ENCODE results near the gene SLC25A25.
"Not testable (repeated sequence)": the region's sequence is repeated elsewhere in the genome, so short reads cannot be mapped to it uniquely, and the experiment has no call there.

The SLC25A25 gene

GRCh38 chr9:128061275-128061960, 6.6 kb upstream of the SLC25A25 start:
- no peaks in the 10 kb centered on the region for H3K27me3 Mint-ChIP-seq
- peak overlapping the region; percentile 62 for H3K4me3 Mint-ChIP-seq
- H3K4me1 Mint-ChIP-seq, result peaks cover 49% of the 10 kb centered on the region
- H3K9me3 Mint-ChIP-seq, result no peaks in the 10 kb centered on the region
- peak overlapping the region; percentile 52 for H3K27ac Mint-ChIP-seq
- no peaks in the 10 kb centered on the region for H3K36me3 Mint-ChIP-seq

- Mint-ChIP-seq H3K27ac (no peak overlapping the region), H3K36me3 (no peaks in the 10 kb centered on the region), H3K4me1 (peaks cover 49% of the 10 kb centered on the region), H3K27me3 (no peaks in the 10 kb centered on the region), H3K4me3 (no peak overlapping the region), H3K9me3 (no peaks in the 10 kb centered on the region)
Measured at GRCh38 chr9:128062279-128062678, 5.8 kb upstream of the SLC25A25 start.

DNA sequence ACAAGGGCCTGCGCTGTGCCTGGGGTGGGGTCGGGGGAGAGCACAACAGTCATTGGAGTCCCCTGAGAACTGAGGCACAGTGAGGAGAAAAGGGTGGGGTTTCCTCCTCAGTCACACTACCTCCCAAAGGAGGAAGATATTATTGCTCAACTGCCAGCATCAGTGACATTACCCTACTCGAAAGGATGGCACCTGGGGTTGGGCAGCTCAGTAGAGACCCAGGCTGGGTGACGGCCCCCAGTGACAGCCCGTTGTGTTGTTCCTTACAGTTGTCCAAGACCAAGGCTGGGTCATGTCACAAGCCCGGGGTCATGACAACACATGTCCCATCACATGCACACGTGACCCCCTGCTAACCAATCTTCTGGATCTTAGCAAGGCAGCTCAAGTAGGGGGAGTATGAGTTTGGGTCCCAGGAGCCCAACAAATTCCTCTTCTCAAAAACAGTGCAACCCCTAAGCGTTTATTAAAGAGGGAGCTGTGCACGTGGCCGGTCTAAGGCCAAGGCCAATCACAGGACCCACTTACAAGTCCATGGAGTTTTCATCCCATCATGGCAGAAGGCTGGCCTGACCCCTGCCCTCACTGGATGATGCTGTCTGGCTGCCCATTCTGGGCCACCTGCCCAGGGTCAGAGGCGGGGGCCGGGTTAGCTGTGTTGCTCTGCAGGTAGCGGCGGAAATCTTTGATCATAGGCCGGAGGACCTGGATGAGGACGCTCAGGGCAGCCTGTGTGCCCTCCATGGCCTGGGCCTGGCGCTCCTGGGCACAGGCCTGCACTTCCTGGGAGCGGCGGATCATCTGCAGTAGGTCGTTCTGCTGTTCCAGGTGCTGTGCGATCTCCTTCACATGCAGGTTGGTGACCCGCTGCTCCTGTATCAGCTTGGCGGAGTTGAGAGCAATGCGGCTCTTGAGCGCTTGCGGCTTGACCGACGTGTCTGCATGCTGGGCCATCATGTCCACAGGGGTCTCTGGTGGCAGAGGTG, 4.9 kb upstream of the SLC25A25 start:
- Mint-ChIP-seq H3K36me3 (no peaks in the 10 kb centered on the region), H3K4me1 (peaks cover 49% of the 10 kb centered on the region), H3K27me3 (no peaks in the 10 kb centered on the region), H3K9me3 (no peaks in the 10 kb centered on the region), H3K27ac (peak overlapping the region; percentile 17), H3K4me3 (no peak overlapping the region)

- peaks cover 63% of the 10 kb centered on the region for H3K4me1 Mint-ChIP-seq
- H3K27me3 Mint-ChIP-seq, result no peaks in the 10 kb centered on the region
- no peak overlapping the region for H3K4me3 Mint-ChIP-seq
Measured at GRCh38 chr9:128065907-128066712, 1.9 kb upstream of the SLC25A25 start.

DNA sequence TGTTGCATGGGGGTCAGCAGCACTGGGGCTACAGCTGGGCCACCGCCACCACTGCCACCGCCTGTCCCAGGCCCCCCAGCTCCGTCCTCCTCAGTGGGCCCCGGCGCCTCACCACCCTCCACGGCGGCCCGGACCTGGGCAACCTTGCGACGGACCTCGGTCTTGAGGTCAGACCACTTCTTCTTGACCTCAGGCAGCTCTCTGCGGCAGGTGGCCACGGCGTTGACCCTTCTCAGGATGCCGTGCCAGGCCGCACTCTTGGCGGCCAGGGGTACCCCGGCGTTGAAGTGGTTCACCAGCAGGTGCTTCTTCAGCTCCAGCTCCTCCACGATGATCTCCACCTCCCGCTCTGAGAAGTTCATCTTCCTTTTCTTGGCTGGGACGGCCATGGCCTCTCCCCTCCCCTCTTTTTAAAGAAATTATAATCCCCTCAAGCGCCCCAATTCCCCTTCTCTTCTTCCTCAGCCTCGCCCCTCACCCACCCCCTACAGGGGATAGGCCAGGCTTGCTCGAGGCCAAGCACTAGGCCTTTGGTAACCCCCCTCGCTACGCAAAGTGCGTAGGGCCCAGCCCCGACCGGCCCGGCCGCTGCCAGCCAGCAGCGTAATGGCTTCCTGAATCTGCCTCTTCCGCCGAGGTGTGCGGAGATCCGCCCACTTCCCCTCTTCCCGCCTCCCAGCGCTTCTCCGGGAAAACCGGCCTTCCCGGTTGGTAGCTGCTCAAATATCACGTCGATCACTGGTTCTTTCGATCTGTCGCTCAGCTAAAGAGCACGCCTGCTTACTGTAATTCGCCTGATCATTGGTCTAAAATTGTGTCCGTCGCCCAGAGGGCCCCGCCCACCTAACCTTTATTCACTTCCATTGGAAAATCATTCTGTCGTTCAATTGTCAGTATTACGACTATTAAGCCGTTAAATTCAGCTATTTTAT, 1.1 kb upstream of the SLC25A25 start, which contains the start of gene NAIF1:
TSS of gene NAIF1 (minus strand) at position 608 of the 932 bp plus-strand sequence. CDS start at position 389, 219 bp downstream.
- Mint-ChIP-seq H3K27me3 (no peaks in the 10 kb centered on the region), H3K4me1 (peaks cover 62% of the 10 kb centered on the region), H3K36me3 (no peaks in the 10 kb centered on the region), H3K27ac (peak within 1 kb of the TSS; percentile 93), H3K9me3 (no peaks in the 10 kb centered on the region), H3K4me3 (no peak within 1 kb of the TSS)

More at GRCh38 chr9:128065907-128066712, 1.9 kb upstream of the SLC25A25 start:
- peak overlapping the region; percentile 93 for H3K27ac Mint-ChIP-seq
- H3K36me3 Mint-ChIP-seq, result no peaks in the 10 kb centered on the region
- H3K9me3 Mint-ChIP-seq, result no peaks in the 10 kb centered on the region

DNA sequence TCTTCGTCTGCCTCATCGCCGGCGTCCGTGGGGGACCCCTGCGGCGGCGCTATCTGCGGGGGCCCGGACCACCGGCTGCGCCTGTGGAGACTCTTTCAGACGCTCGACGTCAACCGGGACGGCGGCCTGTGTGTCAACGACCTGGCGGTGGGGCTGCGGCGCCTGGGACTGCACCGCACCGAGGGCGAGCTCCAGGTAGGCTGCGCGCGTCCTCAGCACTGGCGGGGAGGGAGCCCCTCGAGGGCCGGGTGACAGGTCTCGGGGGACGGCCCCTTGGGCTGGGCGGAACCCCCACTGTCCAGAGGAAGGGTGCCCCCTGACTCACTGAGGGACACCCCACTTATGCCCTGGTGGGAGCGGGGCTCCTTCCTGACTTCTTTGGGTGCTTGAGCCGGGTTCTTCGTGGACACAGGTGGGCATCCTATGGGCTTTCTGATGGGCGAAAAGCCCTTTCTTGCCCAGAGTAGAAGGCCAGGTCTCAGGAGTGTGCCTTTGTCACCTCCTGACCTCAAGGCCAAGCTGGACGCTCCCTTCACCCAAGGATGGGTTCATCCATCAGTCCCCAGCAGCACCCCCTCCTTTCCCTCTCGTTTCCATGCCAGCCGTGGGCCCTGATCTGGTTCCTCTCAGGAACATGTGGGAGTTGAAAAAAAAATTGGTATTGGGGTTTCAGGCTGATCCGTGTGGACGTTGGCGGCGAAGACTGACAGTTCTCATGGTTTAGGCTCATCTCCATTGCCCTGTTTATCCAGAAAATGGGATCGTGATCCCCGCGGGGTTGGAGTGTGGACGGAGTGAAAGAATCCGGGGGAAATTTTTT, 564 bp downstream of the SLC25A25 start:
- no peaks in the 10 kb centered on the region for H3K27me3 Mint-ChIP-seq
- no peaks in the 10 kb centered on the region for H3K9me3 Mint-ChIP-seq
- H3K4me1 Mint-ChIP-seq, result peaks cover 63% of the 10 kb centered on the region
- H3K36me3 Mint-ChIP-seq, result no peaks in the 10 kb centered on the region
- H3K27ac Mint-ChIP-seq, result peak overlapping the region; percentile 65
- peak overlapping the region; percentile 93 for H3K4me3 Mint-ChIP-seq

GRCh38 chr9:128070874-128071273, 2.8 kb downstream of the SLC25A25 start:
- peak overlapping the region; percentile 71 for H3K4me3 Mint-ChIP-seq
- H3K36me3 Mint-ChIP-seq, result no peaks in the 10 kb centered on the region
- H3K4me1 Mint-ChIP-seq, result peaks cover 53% of the 10 kb centered on the region
- H3K9me3 Mint-ChIP-seq, result no peaks in the 10 kb centered on the region
- H3K27me3 Mint-ChIP-seq, result no peaks in the 10 kb centered on the region
- H3K27ac Mint-ChIP-seq, result peak overlapping the region; percentile 77

- H3K4me1 Mint-ChIP-seq, result peaks cover 48% of the 10 kb centered on the region
- H3K9me3 Mint-ChIP-seq, H3K27me3 Mint-ChIP-seq, H3K36me3 Mint-ChIP-seq: not testable (repeated sequence)
- H3K27ac Mint-ChIP-seq, result peak overlapping the region; percentile 91
- peak overlapping the region; percentile 85 for H3K4me3 Mint-ChIP-seq
Measured at GRCh38 chr9:128071475-128071874, 3.4 kb downstream of the SLC25A25 start.

- H3K36me3 Mint-ChIP-seq, result no peaks in the 10 kb centered on the region
- no peaks in the 10 kb centered on the region for H3K9me3 Mint-ChIP-seq
- H3K4me1 Mint-ChIP-seq, result peaks cover 49% of the 10 kb centered on the region
- peak overlapping the region; percentile 85 for H3K4me3 Mint-ChIP-seq
- no peaks in the 10 kb centered on the region for H3K27me3 Mint-ChIP-seq
- peak overlapping the region; percentile 91 for H3K27ac Mint-ChIP-seq
Measured at GRCh38 chr9:128072144-128073021, 4.4 kb downstream of the SLC25A25 start.

GRCh38 chr9:128073253-128073886, 5.3 kb downstream of the SLC25A25 start:
- H3K36me3 Mint-ChIP-seq, result no peaks in the 10 kb centered on the region
- peaks cover 59% of the 10 kb centered on the region for H3K4me1 Mint-ChIP-seq
- H3K27me3 Mint-ChIP-seq, result no peaks in the 10 kb centered on the region
- peak overlapping the region; percentile 91 for H3K27ac Mint-ChIP-seq
- H3K9me3 Mint-ChIP-seq, result no peaks in the 10 kb centered on the region
- H3K4me3 Mint-ChIP-seq, result peak overlapping the region; percentile 47

- Mint-ChIP-seq H3K4me3 (peak overlapping the region; percentile 23), H3K9me3 (no peaks in the 10 kb centered on the region), H3K27me3 (no peaks in the 10 kb centered on the region), H3K36me3 (peaks cover 2% of the 10 kb centered on the region), H3K27ac (peak overlapping the region; percentile 35), H3K4me1 (peaks cover 51% of the 10 kb centered on the region)
Measured at GRCh38 chr9:128077847-128078503, 9.9 kb downstream of the SLC25A25 start.
